ENCODE measurements around the gene DYRK1A.

DNA sequence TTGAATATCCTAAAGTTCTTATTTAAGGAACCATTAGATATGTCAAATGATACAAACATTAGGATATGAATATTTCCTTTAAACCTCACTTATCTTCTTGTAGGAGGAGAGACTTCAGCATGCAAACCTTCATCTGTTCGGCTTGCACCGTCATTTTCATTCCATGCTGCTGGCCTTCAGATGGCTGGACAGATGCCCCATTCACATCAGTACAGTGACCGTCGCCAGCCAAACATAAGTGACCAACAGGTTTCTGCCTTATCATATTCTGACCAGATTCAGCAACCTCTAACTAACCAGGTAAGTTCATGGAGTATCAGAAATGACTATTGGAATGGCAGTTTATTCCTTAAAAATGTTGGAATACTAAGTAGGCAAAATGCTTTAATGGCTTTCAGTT, 106.0 kb downstream of the DYRK1A start:
- TF ChIP-seq CTCF (IDR thresholded peaks at IDR 0.05; ENCODE audit: low read length) (no peak), EZH2 (optimal IDR thresholded peaks at IDR 0.05; ENCODE audit: low read depth, low read length) (no peak), EZH2phosphoT487 (IDR thresholded peaks at IDR 0.05; ENCODE audit: low read length) (no peak)

Data from MM.1S (cell line).